ENCODE data around the gene SUN2.

Gene SUN2

DNA sequence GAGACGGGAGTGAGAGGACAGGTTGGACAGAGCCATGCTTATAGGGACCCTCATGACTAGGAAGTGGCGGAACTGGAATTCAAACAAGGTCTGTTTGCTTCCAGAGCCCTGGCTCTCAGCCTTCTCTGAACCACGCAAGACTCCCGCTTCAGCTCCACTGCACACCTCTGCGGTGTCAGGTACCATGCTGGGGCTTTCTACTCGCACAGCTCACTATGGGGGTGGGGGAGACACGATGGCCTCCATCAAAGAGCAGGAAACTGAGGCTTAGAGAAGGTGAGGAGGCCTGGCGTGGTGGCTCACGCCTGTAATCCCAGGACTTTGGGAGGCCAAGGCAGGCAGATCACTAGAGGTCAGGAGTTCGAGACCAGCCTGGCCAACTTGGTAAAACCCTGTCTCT lies 14.2 kb downstream of the SUN2 start:
- H3K9me2 ChIP-seq (replicated peaks; ENCODE audit: insufficient read depth, low read length), result no peaks in the 10 kb centered on the region
- H3F3A ChIP-seq (ENCODE audit: insufficient read depth, low read length), result peaks cover 40% of the 10 kb centered on the region
- no peak overlapping the region for H3K9ac ChIP-seq (ENCODE audit: low read length)
- H3K4me1 ChIP-seq (ENCODE audit: low read length), result no peaks in the 10 kb centered on the region
- no peaks in the 10 kb centered on the region for H4K20me1 ChIP-seq (ENCODE audit: insufficient read depth, low read length)
- DNase-seq, result no peak
- TF ChIP-seq EZH2 (optimal IDR thresholded peaks at IDR 0.05; ENCODE audit: low read depth, low read length) (no peak), EZH2phosphoT487 (IDR thresholded peaks at IDR 0.05; ENCODE audit: low read length) (no peak)
- TF ChIP-seq, protein P1, sequence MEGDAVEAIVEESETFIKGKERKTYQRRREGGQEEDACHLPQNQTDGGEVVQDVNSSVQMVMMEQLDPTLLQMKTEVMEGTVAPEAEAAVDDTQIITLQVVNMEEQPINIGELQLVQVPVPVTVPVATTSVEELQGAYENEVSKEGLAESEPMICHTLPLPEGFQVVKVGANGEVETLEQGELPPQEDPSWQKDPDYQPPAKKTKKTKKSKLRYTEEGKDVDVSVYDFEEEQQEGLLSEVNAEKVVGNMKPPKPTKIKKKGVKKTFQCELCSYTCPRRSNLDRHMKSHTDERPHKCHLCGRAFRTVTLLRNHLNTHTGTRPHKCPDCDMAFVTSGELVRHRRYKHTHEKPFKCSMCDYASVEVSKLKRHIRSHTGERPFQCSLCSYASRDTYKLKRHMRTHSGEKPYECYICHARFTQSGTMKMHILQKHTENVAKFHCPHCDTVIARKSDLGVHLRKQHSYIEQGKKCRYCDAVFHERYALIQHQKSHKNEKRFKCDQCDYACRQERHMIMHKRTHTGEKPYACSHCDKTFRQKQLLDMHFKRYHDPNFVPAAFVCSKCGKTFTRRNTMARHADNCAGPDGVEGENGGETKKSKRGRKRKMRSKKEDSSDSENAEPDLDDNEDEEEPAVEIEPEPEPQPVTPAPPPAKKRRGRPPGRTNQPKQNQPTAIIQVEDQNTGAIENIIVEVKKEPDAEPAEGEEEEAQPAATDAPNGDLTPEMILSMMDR (IDR thresholded peaks at IDR 0.05; ENCODE audit: low read length), result no peak
- H3K27me3 ChIP-seq (replicated peaks; ENCODE audit: insufficient read depth, low read length), result no peaks in the 10 kb centered on the region
- H3K27ac ChIP-seq (ENCODE audit: low read length), result no peak overlapping the region
- peaks cover 61% of the 10 kb centered on the region for H3K79me2 ChIP-seq (ENCODE audit: low read length)
- no peak overlapping the region for H3K4me3 ChIP-seq (ENCODE audit: low read length)
- H3K36me3 ChIP-seq (replicated peaks; ENCODE audit: insufficient read depth, low read length), result peaks cover 34% of the 10 kb centered on the region
- H2AFZ ChIP-seq (ENCODE audit: low read length), result no peak overlapping the region
- no peak overlapping the region for H3K4me2 ChIP-seq (ENCODE audit: low read depth, low read length)
- H3K9me3 ChIP-seq (replicated peaks; ENCODE audit: insufficient read depth, low read length), result no peaks in the 10 kb centered on the region

GRCh38 chr22:38741166-38741565 lies 14.6 kb downstream of the SUN2 start:
- Histone ChIP-seq H3K4me3 (ENCODE audit: low read length) (no peak overlapping the region), H3K4me1 (ENCODE audit: low read length) (no peaks in the 10 kb centered on the region), H3K9me3 (replicated peaks; ENCODE audit: insufficient read depth, low read length) (no peaks in the 10 kb centered on the region), H3K9me2 (replicated peaks; ENCODE audit: insufficient read depth, low read length) (no peaks in the 10 kb centered on the region), H3F3A (ENCODE audit: insufficient read depth, low read length) (peaks cover 43% of the 10 kb centered on the region), H3K79me2 (ENCODE audit: low read length) (peaks cover 57% of the 10 kb centered on the region), H3K27me3 (replicated peaks; ENCODE audit: insufficient read depth, low read length) (no peaks in the 10 kb centered on the region), H3K36me3 (replicated peaks; ENCODE audit: insufficient read depth, low read length) (peaks cover 34% of the 10 kb centered on the region), H3K9ac (ENCODE audit: low read length) (no peak overlapping the region), H2AFZ (ENCODE audit: low read length) (no peak overlapping the region), H3K4me2 (ENCODE audit: low read depth, low read length) (no peak overlapping the region), H3K27ac (ENCODE audit: low read length) (no peak overlapping the region), H4K20me1 (ENCODE audit: insufficient read depth, low read length) (no peaks in the 10 kb centered on the region)
- TF ChIP-seq, protein P1 (IDR thresholded peaks at IDR 0.05; ENCODE audit: low read length), result no peak
- TF ChIP-seq EZH2 (optimal IDR thresholded peaks at IDR 0.05; ENCODE audit: low read depth, low read length), result no peak
- TF ChIP-seq EZH2phosphoT487 (IDR thresholded peaks at IDR 0.05; ENCODE audit: low read length), result no peak
- DNase-seq, result no peak

GRCh38 chr22:38740754-38741153 lies 15.0 kb downstream of the SUN2 start:
- Histone ChIP-seq H3K36me3 (replicated peaks; ENCODE audit: insufficient read depth, low read length) (peaks cover 33% of the 10 kb centered on the region), H3F3A (ENCODE audit: insufficient read depth, low read length) (peaks cover 43% of the 10 kb centered on the region), H4K20me1 (ENCODE audit: insufficient read depth, low read length) (no peaks in the 10 kb centered on the region), H3K79me2 (ENCODE audit: low read length) (peaks cover 56% of the 10 kb centered on the region), H3K4me1 (ENCODE audit: low read length) (peaks cover 2% of the 10 kb centered on the region; the same call in 1 of the 2 replicates), H3K9me2 (replicated peaks; ENCODE audit: insufficient read depth, low read length) (no peaks in the 10 kb centered on the region), H3K27me3 (replicated peaks; ENCODE audit: insufficient read depth, low read length) (no peaks in the 10 kb centered on the region), H3K27ac (ENCODE audit: low read length) (no peak overlapping the region), H3K9me3 (replicated peaks; ENCODE audit: insufficient read depth, low read length) (no peaks in the 10 kb centered on the region), H3K9ac (ENCODE audit: low read length) (no peak overlapping the region), H3K4me3 (ENCODE audit: low read length) (no peak overlapping the region), H2AFZ (ENCODE audit: low read length) (no peak overlapping the region), H3K4me2 (ENCODE audit: low read depth, low read length) (no peak overlapping the region)
- DNase-seq, result no peak
- TF ChIP-seq, protein P1 (IDR thresholded peaks at IDR 0.05; ENCODE audit: low read length), result no peak
- no peak for TF ChIP-seq EZH2 (optimal IDR thresholded peaks at IDR 0.05; ENCODE audit: low read depth, low read length)

Measured in MM.1S (cell line).